Measurements from ENCODE around the gene ITGB7. TPM values are rescaled to one million over a fixed set of nuclear protein-coding genes. Genes with fewer than 3 reads are reported as not detected.

The ITGB7 gene
- total and polyA plus RNA-seq, 9 of the 15 experiments (the other 6 are each of a cell fraction or from before 2014, with no cell fraction given) = 0.06 to 2.0 (median 0.67) TPM

GRCh38 chr12:53200458-53201176, 6.4 kb downstream of the ITGB7 start (continued):
- no peak for TF ChIP-seq ZHX1 (conservative IDR thresholded peaks at IDR 0.05; ENCODE audit: low read length)
- TF ChIP-seq FOXJ3 (CRISPR knock-in tag; IDR thresholded peaks at IDR 0.05) = no peak
- TF ChIP-seq TFAP4 (CRISPR knock-in tag; IDR thresholded peaks at IDR 0.05; ENCODE audit: borderline replicate concordance) = no peak
- TF ChIP-seq TCF3 (CRISPR knock-in tag; IDR thresholded peaks at IDR 0.05) = no peak
- no peak for TF ChIP-seq ILF3 (IDR thresholded peaks at IDR 0.05; ENCODE audit: borderline replicate concordance)
- TF ChIP-seq LEF1 (IDR thresholded peaks at IDR 0.05) = no peak
- TF ChIP-seq SMAD2 (IDR thresholded peaks at IDR 0.05; ENCODE audit: low read depth, low read length) = no peak
- TF ChIP-seq OTX1 (CRISPR knock-in tag; IDR thresholded peaks at IDR 0.05) = no peak
- no peak for TF ChIP-seq ZNF280B (CRISPR knock-in tag; IDR thresholded peaks at IDR 0.05)
- TF ChIP-seq MEIS2 (IDR thresholded peaks at IDR 0.05; ENCODE audit: partially characterized antibody) = no peak
- TF ChIP-seq U2AF2 (optimal IDR thresholded peaks at IDR 0.05; ENCODE audit: low read depth, low read length) = no peak
- TF ChIP-seq NR3C1 (CRISPR knock-in tag; IDR thresholded peaks at IDR 0.05) = no peak
- TF ChIP-seq POLR2AphosphoS2 (IDR thresholded peaks at IDR 0.05; ENCODE audit: low read length) = no peak
- TF ChIP-seq ZNF561 (CRISPR knock-in tag; conservative IDR thresholded peaks at IDR 0.05) = no peak
- TF ChIP-seq ELF4 (CRISPR knock-in tag; IDR thresholded peaks at IDR 0.05) = no peak
- TF ChIP-seq ZNF584 (CRISPR knock-in tag; IDR thresholded peaks at IDR 0.05; ENCODE audit: low read depth) = no peak
- TF ChIP-seq NR2C2 (CRISPR knock-in tag; IDR thresholded peaks at IDR 0.05) = no peak
- no peak for TF ChIP-seq NR2C2 (tag; IDR thresholded peaks at IDR 0.05)
- TF ChIP-seq BRD9 (IDR thresholded peaks at IDR 0.05; ENCODE audit: low read depth, partially characterized antibody) = no peak
- TF ChIP-seq KLF13 (tag; IDR thresholded peaks at IDR 0.05; ENCODE audit: borderline replicate concordance, low read depth) = no peak
- TF ChIP-seq TEAD4 (IDR thresholded peaks at IDR 0.05; ENCODE audit: low read length) = no peak
- TF ChIP-seq TEAD4 (CRISPR knock-in tag; IDR thresholded peaks at IDR 0.05; ENCODE audit: borderline replicate concordance) = no peak
- no peak for TF ChIP-seq TCF7 (IDR thresholded peaks at IDR 0.05; ENCODE audit: borderline replicate concordance)
- no peak for TF ChIP-seq CEBPG (CRISPR knock-in tag; IDR thresholded peaks at IDR 0.05)
- TF ChIP-seq CEBPG (tag; conservative IDR thresholded peaks at IDR 0.05 in 1 of 2, IDR thresholded peaks at IDR 0.05 in 1 of 2) = no peak
- no peak for TF ChIP-seq MCM3 (IDR thresholded peaks at IDR 0.05)
- TF ChIP-seq ZNF197 (CRISPR knock-in tag; IDR thresholded peaks at IDR 0.05; ENCODE audit: low read depth) = no peak
